ENCODE results near the gene TAGAP. TPM values are rescaled to one million over a fixed set of nuclear protein-coding genes. Genes with fewer than 3 reads are reported as not detected.

Gene TAGAP
- total RNA-seq, 1 experiment from 2014 or later, result not detected

- Mint-ChIP-seq H3K36me3 (ENCODE audit: insufficient read depth in 1 of 3, low read depth in 3 of 3) (no peaks in the 10 kb centered on the region), H3K27me3 (ENCODE audit: low read depth) (peaks cover 38% of the 10 kb centered on the region), H3K27ac (no peak overlapping the region), H3K4me1 (peaks cover 11 to 12% of the 10 kb centered on the region in 2 experiments), H3K9me3 (no peaks in the 10 kb centered on the region), H3K4me3 (no peak overlapping the region)
- Histone ChIP-seq H4K5ac (ENCODE audit: insufficient read length, low read depth, low read length) (no peak overlapping the region), H3K27me3 (ENCODE audit: insufficient read depth, low read length) (no peaks in the 10 kb centered on the region), H3K9me3 (ENCODE audit: control insufficient read depth, low read depth, low read length) (no peaks in the 10 kb centered on the region), H2AFZ (ENCODE audit: low read length) (no peak overlapping the region), H2BK5ac (ENCODE audit: insufficient read length, low read length) (no peak overlapping the region), H3K4me1 (ENCODE audit: insufficient read depth, low read length) (no peaks in the 10 kb centered on the region), H3K56ac (ENCODE audit: insufficient read length, low read depth, low read length) (no peak overlapping the region), H3T11ph (ENCODE audit: low read length) (no peak overlapping the region), H3K79me1 (ENCODE audit: insufficient read depth, low read depth, low read length, poor library complexity, severe bottlenecking) (no peaks in the 10 kb centered on the region), H4K20me1 (ENCODE audit: control insufficient read depth, insufficient read depth, insufficient read length) (no peaks in the 10 kb centered on the region), H3K18ac (ENCODE audit: insufficient read length, low read depth, low read length) (no peak overlapping the region), H3K4me2 (ENCODE audit: insufficient read depth, insufficient read length, low read length) (no peak overlapping the region), H3K23ac (ENCODE audit: insufficient read length, low read depth, low read length) (no peak overlapping the region), H2BK12ac (ENCODE audit: insufficient read length, low read depth, low read length) (no peak overlapping the region), H3K9ac (ENCODE audit: extremely low read depth, insufficient read length, low read length) (no peak overlapping the region), H2BK120ac (ENCODE audit: low read depth, low read length, poor library complexity, severe bottlenecking) (no peak overlapping the region), H4K8ac (replicated peaks; ENCODE audit: insufficient read length, low read depth, low read length) (no peak overlapping the region), H2BK20ac (ENCODE audit: low read depth, low read length, poor library complexity, severe bottlenecking) (no peak overlapping the region), H2AK5ac (ENCODE audit: insufficient read length, low read length) (no peak overlapping the region), H4K91ac (ENCODE audit: insufficient read length, low read depth, low read length) (no peak overlapping the region), H3K27ac (ENCODE audit: insufficient read length, low read depth, low read length) (no peak overlapping the region), H3K23me2 (ENCODE audit: insufficient read length, low read depth, low read length, poor library complexity, severe bottlenecking) (no peaks in the 10 kb centered on the region), H2BK15ac (ENCODE audit: low read depth, low read length) (no peak overlapping the region), H3K14ac (ENCODE audit: insufficient read depth, low read length) (no peak overlapping the region), H3K4ac (ENCODE audit: low read depth, low read length) (no peak overlapping the region), H3K79me2 (ENCODE audit: insufficient read depth, low read length) (no peaks in the 10 kb centered on the region)
- WGBS (ENCODE audit: extremely low coverage, insufficient read length, low lambda C conversion rate), result no CpG with 5 or more reads among the region's 7 CpGs
- DNase-seq, result no peak
- TF ChIP-seq, protein P1, sequence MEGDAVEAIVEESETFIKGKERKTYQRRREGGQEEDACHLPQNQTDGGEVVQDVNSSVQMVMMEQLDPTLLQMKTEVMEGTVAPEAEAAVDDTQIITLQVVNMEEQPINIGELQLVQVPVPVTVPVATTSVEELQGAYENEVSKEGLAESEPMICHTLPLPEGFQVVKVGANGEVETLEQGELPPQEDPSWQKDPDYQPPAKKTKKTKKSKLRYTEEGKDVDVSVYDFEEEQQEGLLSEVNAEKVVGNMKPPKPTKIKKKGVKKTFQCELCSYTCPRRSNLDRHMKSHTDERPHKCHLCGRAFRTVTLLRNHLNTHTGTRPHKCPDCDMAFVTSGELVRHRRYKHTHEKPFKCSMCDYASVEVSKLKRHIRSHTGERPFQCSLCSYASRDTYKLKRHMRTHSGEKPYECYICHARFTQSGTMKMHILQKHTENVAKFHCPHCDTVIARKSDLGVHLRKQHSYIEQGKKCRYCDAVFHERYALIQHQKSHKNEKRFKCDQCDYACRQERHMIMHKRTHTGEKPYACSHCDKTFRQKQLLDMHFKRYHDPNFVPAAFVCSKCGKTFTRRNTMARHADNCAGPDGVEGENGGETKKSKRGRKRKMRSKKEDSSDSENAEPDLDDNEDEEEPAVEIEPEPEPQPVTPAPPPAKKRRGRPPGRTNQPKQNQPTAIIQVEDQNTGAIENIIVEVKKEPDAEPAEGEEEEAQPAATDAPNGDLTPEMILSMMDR (conservative IDR thresholded peaks at IDR 0.05), result no peak
Measured at GRCh38 chr6:159059885-159060506, 15.2 kb upstream of the TAGAP start.

All from H9 (cell line).